Breast epithelium (tissue), 3 donors: ENCODE measurements around the gene DTNB.

ENCODE experiments used
- CTCF ChIP-seq, 3 donors: fragments of 450-650 bp; IDR thresholded peaks; one replicate each; pipeline ENCODE4 v1.5.1; 2016 to 2017; ENCODE audit warnings: antibody characterized with exemption in 3 of 3, mild to moderate bottlenecking in 3 of 3, moderate library complexity in 3 of 3
- POLR2A ChIP-seq: fragments of 450-650 bp; IDR thresholded peaks from one replicate; pipeline ENCODE4 v1.6.1; 2016; ENCODE audit warnings: antibody characterized with exemption, mild to moderate bottlenecking, moderate library complexity
- POLR2AphosphoS5 ChIP-seq, 3 donors: sonication (generic); formaldehyde crosslinking; IDR thresholded peaks; one replicate each; pipeline ENCODE4 v1.6.1; 2017; ENCODE audit warnings: antibody characterized with exemption in 3 of 3

GRCh38 chr2:25481381-25482300 lies 191.7 kb downstream of the DTNB start:
- no peak for TF ChIP-seq CTCF (IDR thresholded peaks at IDR 0.05)
- TF ChIP-seq POLR2A: no peak
- no peak for TF ChIP-seq POLR2AphosphoS5 (IDR thresholded peaks at IDR 0.05)
